CD4-positive, alpha-beta T cell treated with Interleukin-10 for 1 hour (primary cell): ENCODE measurements around the gene CRY2.
"Not testable (repeated sequence)": the region's sequence is repeated elsewhere in the genome, so short reads cannot be mapped to it uniquely, and the experiment has no call there.

Experiments used
- DNase-seq: peaks from one replicate; pipeline ENCODE4 v3.0.0-alpha.2; 2020

Gene CRY2

DNA sequence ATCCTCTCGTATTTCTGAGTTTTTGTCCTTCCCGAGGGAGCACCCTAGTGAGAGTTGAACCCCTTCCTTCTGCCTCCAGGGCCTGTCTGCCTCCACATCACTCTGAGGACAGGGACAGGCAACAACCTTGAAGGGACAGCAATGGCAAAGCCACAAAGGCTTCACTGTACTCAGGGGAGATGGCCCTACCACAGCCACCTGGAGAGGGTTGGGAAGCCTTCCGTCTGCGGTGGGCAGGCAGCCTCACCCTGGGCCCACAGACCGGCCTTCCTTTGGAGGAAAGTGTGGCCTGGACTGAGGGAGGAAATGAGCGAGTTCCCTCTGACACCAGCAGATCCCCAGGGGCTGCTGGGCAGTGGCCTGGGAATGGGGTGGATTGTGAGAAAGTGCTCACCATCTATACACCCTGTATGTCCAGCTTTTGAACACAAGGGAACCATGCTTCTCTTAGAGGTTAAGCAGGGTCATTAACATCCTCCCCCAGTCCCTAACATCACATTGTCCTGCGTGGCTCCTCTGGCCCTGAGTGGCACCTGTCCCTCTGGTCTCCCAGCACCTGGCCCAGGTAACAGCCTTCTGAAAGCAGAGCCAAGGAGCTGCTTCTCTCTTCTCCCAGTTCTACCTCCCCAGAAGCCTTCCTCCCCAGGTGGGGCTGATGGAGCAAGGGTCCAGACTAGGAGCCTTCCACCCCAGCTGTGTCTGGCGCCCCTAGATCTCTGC is 35.5 kb upstream of the CRY2 start:
- DNase-seq, result no peak

- no peak for DNase-seq
These were observed 34.4 kb upstream of the CRY2 start for GRCh38 chr11:45812581-45813548.

GRCh38 chr11:45815747-45816146 is 31.5 kb upstream of the CRY2 start:
- DNase-seq, result no peak

DNA sequence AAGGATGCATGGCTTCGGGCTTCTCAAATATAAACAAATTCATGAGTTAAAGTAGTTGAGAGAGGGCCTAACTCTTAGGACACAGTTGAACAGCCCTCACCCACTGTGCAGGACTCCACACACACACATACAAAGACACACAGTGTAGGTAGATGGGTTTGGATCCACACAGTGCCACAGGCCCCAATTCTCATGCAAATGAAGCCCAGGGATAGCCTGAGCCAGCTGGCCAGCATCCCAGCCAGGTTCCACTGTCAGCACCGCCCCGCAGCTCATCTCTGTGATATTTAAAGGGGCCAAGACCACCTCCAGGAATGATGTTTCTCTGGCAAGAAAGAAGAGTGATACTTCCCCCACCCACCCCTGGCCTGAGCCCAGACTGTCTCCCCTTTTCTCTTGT is 30.7 kb upstream of the CRY2 start:
- no peak for DNase-seq

GRCh38 chr11:45817191-45817590 is 30.1 kb upstream of the CRY2 start:
- DNase-seq, result no peak

DNA sequence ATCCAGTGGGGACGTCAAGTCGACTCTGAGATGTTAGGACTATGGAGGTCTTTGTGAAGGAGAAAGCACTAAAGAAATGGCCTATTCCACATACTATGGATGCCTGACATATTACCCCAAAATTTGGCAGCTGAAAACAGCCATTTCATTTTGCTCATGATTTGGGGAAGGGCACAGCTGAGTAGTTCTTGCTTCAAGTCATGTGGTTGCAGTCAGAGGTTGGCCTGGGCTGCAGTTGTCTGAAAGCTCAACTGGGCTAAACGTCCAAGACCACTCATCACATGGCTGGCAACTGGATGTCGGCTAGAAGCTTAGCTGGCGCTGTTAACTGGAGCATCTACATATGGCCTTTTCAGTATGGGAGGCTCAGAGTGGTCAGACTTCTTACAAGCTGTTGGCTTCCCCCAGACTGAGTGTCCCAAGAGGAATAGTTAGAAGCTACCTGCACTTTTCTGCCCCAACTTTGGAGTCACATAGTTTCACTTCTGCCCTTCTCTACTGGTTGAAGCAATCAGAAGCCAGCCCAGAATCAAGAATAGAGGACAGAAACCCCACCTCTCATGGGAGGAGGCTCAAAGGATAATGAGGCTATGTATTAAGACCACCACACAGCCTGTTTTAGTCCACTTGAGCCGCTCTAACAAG is 28.2 kb upstream of the CRY2 start:
- no peak for DNase-seq

DNA sequence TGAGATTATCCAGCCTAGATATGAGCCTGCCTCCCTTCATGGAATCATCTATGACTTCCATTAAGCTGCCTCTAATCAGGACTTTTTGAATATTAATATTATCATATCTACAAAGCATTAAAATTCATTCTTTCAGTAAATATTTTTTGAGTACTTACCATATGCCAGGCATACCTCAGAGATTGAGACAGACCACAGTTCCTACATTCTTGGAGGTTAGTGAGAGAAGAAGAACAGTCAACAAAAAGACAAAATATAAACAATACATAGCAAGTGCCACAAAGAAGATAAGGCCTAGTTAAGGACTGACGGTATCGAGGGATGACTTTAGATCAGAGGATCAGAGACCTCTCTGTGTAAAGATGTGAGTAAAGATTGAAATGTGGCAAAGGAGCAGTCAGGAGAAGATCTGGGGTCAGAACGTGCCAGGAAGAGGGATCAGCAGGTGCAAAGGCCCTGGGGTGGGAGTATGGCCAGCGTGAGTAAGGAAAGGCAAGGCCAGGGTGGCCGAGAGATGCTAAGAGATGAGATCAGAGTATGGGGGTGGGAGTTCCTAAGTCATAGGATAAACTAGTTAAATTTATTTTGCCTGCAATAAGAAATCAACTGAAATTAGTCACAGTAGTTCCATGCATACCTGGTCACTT is 26.9 kb upstream of the CRY2 start:
- DNase-seq, result no peak

DNA sequence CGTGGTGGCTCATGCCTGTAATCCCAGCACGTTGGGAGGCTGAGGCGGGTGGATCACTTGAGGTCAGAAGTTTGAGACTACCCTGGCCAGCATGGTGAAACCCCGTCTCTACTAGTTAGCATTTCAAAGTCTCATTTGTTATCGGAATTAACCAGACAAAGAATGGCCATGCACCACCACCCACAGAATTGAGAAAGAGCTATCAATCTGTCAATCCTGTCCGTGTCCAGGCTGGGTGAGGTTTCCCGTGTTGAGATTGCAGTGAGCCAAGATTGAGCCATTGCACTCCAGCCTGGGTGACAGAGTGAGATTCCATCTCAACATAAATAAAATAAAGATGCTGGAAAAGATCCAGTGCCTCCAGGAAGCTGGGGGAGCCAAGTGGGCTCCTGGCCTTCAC is 20.8 kb upstream of the CRY2 start:
- not testable (repeated sequence) for DNase-seq

- DNase-seq, result no peak
These were observed 20.2 kb upstream of the CRY2 start for GRCh38 chr11:45827123-45827522.

DNA sequence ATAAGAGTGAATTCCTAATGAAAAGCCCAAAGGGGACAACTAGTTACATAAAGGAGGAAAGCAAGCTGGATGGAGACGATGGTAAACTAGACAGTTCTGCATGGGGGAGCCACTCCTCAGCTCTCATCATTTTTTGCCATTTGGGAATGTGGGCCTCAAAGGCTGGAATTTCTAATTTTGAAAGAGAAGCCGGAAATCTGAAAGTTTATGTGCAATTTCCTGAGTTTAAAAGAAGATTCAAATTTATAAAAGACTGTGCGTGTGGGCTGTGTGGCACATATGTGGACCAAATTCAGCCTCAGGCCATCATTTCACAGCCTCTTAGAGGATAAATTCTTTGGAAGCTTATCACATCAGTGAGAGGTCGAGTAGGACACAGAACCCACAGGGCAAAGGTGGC is 18.3 kb upstream of the CRY2 start:
- no peak for DNase-seq

DNA sequence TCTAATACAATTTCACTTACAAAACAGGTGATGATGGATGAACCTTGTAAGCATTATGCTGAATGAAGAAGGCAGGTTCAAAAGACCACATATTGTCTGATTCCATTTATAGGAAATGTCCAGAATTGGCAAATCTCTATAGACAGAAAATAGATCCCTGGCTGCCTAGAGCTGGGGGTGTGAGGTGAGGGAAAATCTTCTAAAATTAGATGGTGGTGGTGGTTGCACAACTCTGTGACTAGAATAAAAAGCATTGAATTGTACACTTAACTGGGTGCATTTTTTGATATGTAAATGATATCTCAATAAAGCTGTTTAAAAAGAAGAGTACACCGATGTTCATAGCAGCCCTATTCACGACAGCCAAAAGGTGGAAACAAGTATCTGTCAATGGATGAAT is 16.7 kb upstream of the CRY2 start:
- DNase-seq, result no peak

GRCh38 chr11:45832811-45833441 is 14.3 kb upstream of the CRY2 start:
- DNase-seq, result no peak

- no peak for DNase-seq
These were observed 13.5 kb upstream of the CRY2 start for GRCh38 chr11:45833761-45834160.

DNA sequence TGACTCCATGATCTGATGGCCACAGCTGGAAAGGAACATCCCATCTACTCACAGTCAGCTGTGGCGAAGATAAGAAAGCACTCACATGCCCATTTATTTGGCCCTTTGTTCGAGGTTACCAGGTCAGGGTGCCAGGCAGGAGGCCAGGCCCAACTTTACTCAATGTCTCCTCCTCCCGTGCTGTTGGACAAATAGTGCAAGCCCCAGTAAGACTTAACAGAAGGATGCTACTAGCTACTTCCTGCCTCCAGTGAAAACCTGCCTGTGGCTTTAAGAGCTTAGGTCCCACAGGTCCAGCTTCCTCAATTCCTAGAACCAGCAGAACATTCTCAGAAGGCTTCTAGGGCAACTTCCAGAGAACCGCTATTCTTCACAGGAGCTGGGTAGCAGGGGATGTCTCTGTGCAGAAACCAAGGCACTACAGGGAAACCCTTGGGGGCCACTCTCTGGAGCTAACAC is 12.9 kb upstream of the CRY2 start:
- DNase-seq, result peak; percentile 19

DNA sequence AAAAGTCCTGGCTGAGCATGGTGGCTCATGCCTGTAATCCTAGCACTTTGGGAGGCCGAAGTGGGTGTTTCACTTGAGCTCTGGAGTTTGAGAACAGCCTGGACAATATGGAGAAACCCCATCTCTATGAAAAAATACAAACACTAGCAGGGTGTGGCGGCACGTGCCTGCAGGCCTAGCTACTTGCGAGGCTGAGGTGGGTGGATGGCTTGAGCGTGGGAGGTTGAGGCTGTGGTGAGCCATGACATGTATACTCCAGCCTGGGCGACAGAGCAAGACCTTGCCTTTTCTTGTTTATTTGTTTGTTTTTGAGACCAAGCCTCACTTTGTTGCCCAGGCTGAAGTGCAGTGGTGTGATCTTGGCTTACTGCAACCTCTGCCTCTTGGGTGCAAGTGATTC is 8.1 kb upstream of the CRY2 start:
- DNase-seq, result no peak

DNA sequence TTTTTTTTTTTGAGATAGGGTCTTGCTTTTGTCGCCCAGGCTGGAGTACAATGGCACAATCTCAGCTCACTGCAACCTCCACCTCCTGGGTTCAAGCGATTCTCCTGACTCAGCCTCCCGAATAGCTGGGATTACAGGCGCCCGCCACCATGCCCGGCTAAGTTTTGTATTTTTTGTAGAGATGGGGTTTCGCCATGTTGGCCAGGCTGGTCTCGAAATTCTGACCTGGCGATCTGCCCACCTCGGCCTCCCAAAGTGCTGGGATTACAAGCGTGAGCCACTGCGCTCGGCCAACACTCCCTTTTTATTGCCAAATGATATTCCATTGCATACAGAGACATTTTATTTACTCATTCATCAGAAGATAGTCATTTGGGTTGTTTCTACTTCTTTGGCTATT is 7.0 kb upstream of the CRY2 start:
- not testable (repeated sequence) for DNase-seq

- peak; percentile 96 for DNase-seq
These were observed 3.9 kb upstream of the CRY2 start for GRCh38 chr11:45843158-45843924.

- no peak for DNase-seq
These were observed 2.3 kb upstream of the CRY2 start for GRCh38 chr11:45844822-45845578.

DNA sequence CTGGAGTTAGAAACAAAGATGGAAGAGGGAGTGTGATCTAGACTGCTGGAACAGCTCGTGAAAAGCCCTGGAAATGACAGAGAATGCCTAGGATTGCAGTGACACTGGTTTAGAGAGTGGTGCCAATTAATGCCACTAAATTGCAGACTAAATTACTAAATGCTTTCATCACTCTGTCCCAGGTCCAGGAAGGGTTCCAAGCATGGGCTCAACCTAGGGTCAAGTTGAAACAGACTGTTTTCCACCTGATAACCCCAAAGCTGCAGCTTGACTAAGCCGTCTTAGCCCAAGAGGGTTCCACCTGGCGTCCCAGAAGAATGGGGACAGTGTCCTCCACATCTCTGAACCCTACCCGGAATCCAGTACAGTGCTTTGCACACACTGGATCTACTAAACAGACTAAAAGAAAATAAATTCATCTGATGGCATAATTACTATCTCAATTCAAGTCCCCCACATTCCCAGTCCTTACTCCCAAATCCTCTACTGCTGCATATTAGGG is 1.1 kb upstream of the CRY2 start:
- peak; percentile 6 for DNase-seq

- DNase-seq, result peak; percentile 65
These were observed 639 bp downstream of the CRY2 start for GRCh38 chr11:45847911-45848316.

DNA sequence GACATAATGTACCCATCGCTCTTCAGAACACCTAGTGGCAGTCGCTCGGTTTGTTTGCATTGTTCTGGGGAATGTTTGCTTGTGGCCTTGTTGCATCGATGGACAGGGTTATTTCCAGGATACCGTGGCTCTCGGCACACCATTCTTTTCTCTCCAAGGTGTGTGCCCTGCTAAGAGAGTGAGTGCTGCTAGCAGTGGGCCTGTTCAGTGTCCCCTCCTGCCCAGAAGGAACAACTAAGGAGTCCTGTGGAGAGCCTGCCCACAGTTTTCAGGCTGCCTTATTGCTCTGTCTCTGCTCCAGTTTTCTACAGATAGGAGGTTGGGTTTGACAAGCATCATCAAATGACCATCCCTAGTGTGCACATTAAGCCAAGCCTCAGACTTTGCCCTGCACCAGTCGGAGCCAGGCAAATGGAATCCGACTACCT is 1.4 kb downstream of the CRY2 start:
- no peak for DNase-seq
